ENCODE results near the gene VCPKMT.

Gene VCPKMT

GRCh38 chr14:50089208-50089607 lies 27.2 kb downstream of the VCPKMT start:
- Histone ChIP-seq H3K27ac (ENCODE audit: low read length) (no peak overlapping the region), H3K79me2 (ENCODE audit: low read length) (no peaks in the 10 kb centered on the region), H3K9ac (ENCODE audit: low read length) (no peak overlapping the region), H3K36me3 (replicated peaks; ENCODE audit: low read depth, low read length) (peaks cover 13% of the 10 kb centered on the region), H2AFZ (ENCODE audit: low read depth, low read length) (no peak overlapping the region), H4K20me1 (ENCODE audit: insufficient read depth, low read length) (no peaks in the 10 kb centered on the region), H3K4me1 (ENCODE audit: low read length) (peaks cover 46% of the 10 kb centered on the region), H3K4me2 (ENCODE audit: low read length) (no peak overlapping the region), H3K27me3 (ENCODE audit: low read depth, low read length) (no peaks in the 10 kb centered on the region), H3K4me3 (ENCODE audit: low read length) (no peak overlapping the region), H3K9me3 (ENCODE audit: insufficient read depth, low read length) (no peaks in the 10 kb centered on the region)
- no peak for TF ChIP-seq CTCF (IDR thresholded peaks at IDR 0.05; ENCODE audit: low read depth, low read length)
- no peak for TF ChIP-seq EZH2phosphoT487 (IDR thresholded peaks at IDR 0.05; ENCODE audit: low read depth)

DNA sequence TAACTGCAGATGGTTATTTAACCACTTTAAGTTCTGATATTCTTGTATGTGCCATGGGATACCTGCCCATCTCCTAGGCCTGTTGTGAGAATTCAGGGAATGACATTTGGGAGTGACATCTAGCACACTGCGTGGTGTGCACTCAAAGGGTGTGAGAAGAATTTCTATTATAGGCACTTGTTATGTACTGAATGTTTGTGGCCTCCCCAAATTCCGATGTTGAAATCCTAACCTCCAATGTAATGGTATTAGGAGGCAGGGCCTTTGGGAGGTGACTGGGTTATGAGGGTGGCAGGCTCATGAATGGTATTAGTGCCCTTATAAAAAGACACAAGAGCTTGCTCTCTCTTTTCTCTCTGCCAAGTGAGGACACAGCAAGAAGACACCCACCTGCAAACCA lies 27.6 kb downstream of the VCPKMT start:
- H4K20me1 ChIP-seq (ENCODE audit: insufficient read depth, low read length) = no peaks in the 10 kb centered on the region
- TF ChIP-seq EZH2phosphoT487 (IDR thresholded peaks at IDR 0.05; ENCODE audit: low read depth) (no peak), CTCF (IDR thresholded peaks at IDR 0.05; ENCODE audit: low read depth, low read length) (no peak)
- H3K27ac ChIP-seq (ENCODE audit: low read length) = no peak overlapping the region
- H3K4me1 ChIP-seq (ENCODE audit: low read length) = peaks cover 51% of the 10 kb centered on the region
- no peak overlapping the region for H2AFZ ChIP-seq (ENCODE audit: low read depth, low read length)
- H3K27me3 ChIP-seq (ENCODE audit: low read depth, low read length) = no peaks in the 10 kb centered on the region
- H3K4me2 ChIP-seq (ENCODE audit: low read length) = no peak overlapping the region
- no peaks in the 10 kb centered on the region for H3K9me3 ChIP-seq (ENCODE audit: insufficient read depth, low read length)
- no peak overlapping the region for H3K4me3 ChIP-seq (ENCODE audit: low read length)
- peaks cover 13% of the 10 kb centered on the region for H3K36me3 ChIP-seq (replicated peaks; ENCODE audit: low read depth, low read length)
- no peaks in the 10 kb centered on the region for H3K79me2 ChIP-seq (ENCODE audit: low read length)
- no peak overlapping the region for H3K9ac ChIP-seq (ENCODE audit: low read length)

DNA sequence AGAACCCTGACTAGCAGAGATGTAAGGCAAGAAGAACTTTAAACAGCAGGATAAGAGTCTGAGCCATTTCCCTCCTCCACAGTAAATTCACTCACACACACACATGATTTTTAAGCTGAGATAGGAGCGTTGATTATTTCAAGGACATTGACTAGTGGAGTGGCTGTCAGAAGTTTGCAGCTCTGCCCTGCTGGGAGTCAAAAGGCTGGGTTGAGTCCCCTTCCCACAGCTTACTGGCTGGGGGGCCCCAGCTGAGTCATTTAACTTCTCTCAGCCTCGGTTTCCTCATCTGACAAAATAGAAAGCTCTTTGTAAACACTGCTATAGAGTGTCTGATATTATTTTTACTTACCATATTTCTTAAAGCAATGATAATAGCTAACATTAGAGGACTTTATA lies 28.3 kb downstream of the VCPKMT start:
- Histone ChIP-seq H3K4me1 (ENCODE audit: low read length) (peaks cover 56% of the 10 kb centered on the region), H3K4me2 (ENCODE audit: low read length) (peak overlapping the region; percentile 77; the same call in 1 of the 2 replicates), H2AFZ (ENCODE audit: low read depth, low read length) (no peak overlapping the region), H4K20me1 (ENCODE audit: insufficient read depth, low read length) (no peaks in the 10 kb centered on the region), H3K79me2 (ENCODE audit: low read length) (no peaks in the 10 kb centered on the region), H3K9ac (ENCODE audit: low read length) (peak overlapping the region; percentile 95; the same call in 1 of the 2 replicates), H3K27ac (ENCODE audit: low read length) (peak overlapping the region; percentile 98), H3K36me3 (replicated peaks; ENCODE audit: low read depth, low read length) (peaks cover 13% of the 10 kb centered on the region), H3K4me3 (ENCODE audit: low read length) (peak overlapping the region; percentile 6; the same call in 1 of the 2 replicates), H3K9me3 (ENCODE audit: insufficient read depth, low read length) (no peaks in the 10 kb centered on the region), H3K27me3 (ENCODE audit: low read depth, low read length) (no peaks in the 10 kb centered on the region)
- TF ChIP-seq CTCF (IDR thresholded peaks at IDR 0.05; ENCODE audit: low read depth, low read length) = no peak
- no peak for TF ChIP-seq EZH2phosphoT487 (IDR thresholded peaks at IDR 0.05; ENCODE audit: low read depth)

GRCh38 chr14:50087341-50088116 lies 28.8 kb downstream of the VCPKMT start:
- Histone ChIP-seq H3K27ac (ENCODE audit: low read length) (peak overlapping the region; percentile 98), H2AFZ (ENCODE audit: low read depth, low read length) (no peak overlapping the region), H3K4me2 (ENCODE audit: low read length) (peak overlapping the region; percentile 77), H4K20me1 (ENCODE audit: insufficient read depth, low read length) (no peaks in the 10 kb centered on the region), H3K9ac (ENCODE audit: low read length) (peak overlapping the region; percentile 95), H3K36me3 (replicated peaks; ENCODE audit: low read depth, low read length) (peaks cover 13% of the 10 kb centered on the region), H3K79me2 (ENCODE audit: low read length) (no peaks in the 10 kb centered on the region), H3K27me3 (ENCODE audit: low read depth, low read length) (no peaks in the 10 kb centered on the region), H3K4me1 (ENCODE audit: low read length) (peaks cover 61% of the 10 kb centered on the region), H3K4me3 (ENCODE audit: low read length) (peak overlapping the region; percentile 6; the same call in 1 of the 2 replicates), H3K9me3 (ENCODE audit: insufficient read depth, low read length) (no peaks in the 10 kb centered on the region)
- TF ChIP-seq CTCF (IDR thresholded peaks at IDR 0.05; ENCODE audit: low read depth, low read length) (no peak), EZH2phosphoT487 (IDR thresholded peaks at IDR 0.05; ENCODE audit: low read depth) (no peak)

All from OCI-LY3 (cell line).